ENCODE results near the gene MYO19.
"Not testable (repeated sequence)": the region's sequence is repeated elsewhere in the genome, so short reads cannot be mapped to it uniquely, and the experiment has no call there.

MYO19 gene

GRCh38 chr17:36463916-36464764, 70.5 kb downstream of the MYO19 start:
- in situ Hi-C loops (cut with HindIII; ENCODE audit: low sequenced_read_pairs) = no loop called here

GRCh38 chr17:36461330-36462110, 73.1 kb downstream of the MYO19 start:
- in situ Hi-C loops (cut with HindIII; ENCODE audit: low sequenced_read_pairs) = no loop called here

- in situ Hi-C loops (cut with HindIII; ENCODE audit: low sequenced_read_pairs) = no loop called here
Measured at GRCh38 chr17:36460265-36460937, 74.3 kb downstream of the MYO19 start.

- in situ Hi-C loops (cut with HindIII; ENCODE audit: low sequenced_read_pairs) = no loop called here
Measured at GRCh38 chr17:36459601-36460000, 75.1 kb downstream of the MYO19 start.

GRCh38 chr17:36459045-36459444, 75.6 kb downstream of the MYO19 start:
- in situ Hi-C loops (cut with HindIII; ENCODE audit: low sequenced_read_pairs) = no loop called here

- in situ Hi-C loops (cut with HindIII; ENCODE audit: low sequenced_read_pairs) = not testable (repeated sequence)
Measured at GRCh38 chr17:36457701-36458100, 77.0 kb downstream of the MYO19 start.

- in situ Hi-C loops (cut with HindIII; ENCODE audit: low sequenced_read_pairs) = not testable (repeated sequence)
Measured at GRCh38 chr17:36452888-36453287, 81.8 kb downstream of the MYO19 start.

GRCh38 chr17:36449997-36450396, 84.7 kb downstream of the MYO19 start:
- in situ Hi-C loops (cut with HindIII; ENCODE audit: low sequenced_read_pairs) = not testable (repeated sequence)
